GM19468 (cell line): ENCODE measurements around the gene ZNF433.
"Not testable (repeated sequence)": the region's sequence is repeated elsewhere in the genome, so short reads cannot be mapped to it uniquely, and the experiment has no call there.

Experiments
- ATAC-seq: cut with Tn5 transposase; IDR thresholded peaks from one replicate; pipeline ENCODE4 v1.9.1; 2021; ENCODE audit warnings: mild to moderate bottlenecking, moderate library complexity, moderate number of reproducible peaks; ENCODE audit not compliant: unreplicated experiment; ENCODE audit errors: extremely low read depth

The ZNF433 gene

GRCh38 chr19:12035220-12036172 lies at the start of gene ZNF433:
ZNF433 (minus strand) TSS chr19:12035679; CDS start chr19:12035539, 140 bp downstream.
- ATAC-seq: no peak

- ATAC-seq: not testable (repeated sequence)
Measured at GRCh38 chr19:12083336-12083735, 47.9 kb upstream of the ZNF433 start.

GRCh38 chr19:12077375-12077774 lies 41.9 kb upstream of the ZNF433 start:
- ATAC-seq: no peak

- not testable (repeated sequence) for ATAC-seq
Measured at GRCh38 chr19:12076331-12076730, 40.9 kb upstream of the ZNF433 start.

GRCh38 chr19:12075538-12076139 lies 40.2 kb upstream of the ZNF433 start:
- ATAC-seq: no peak

GRCh38 chr19:12064590-12065538 lies 29.4 kb upstream of the ZNF433 start, which contains the start of gene ZNF844:
ZNF844 (plus strand) TSS chr19:12064731; CDS start chr19:12064874, 143 bp downstream.
- peak; percentile 39 for ATAC-seq

- no peak for ATAC-seq
Measured at GRCh38 chr19:12055784-12056183, 20.3 kb upstream of the ZNF433 start.

- peak; percentile 68 for ATAC-seq
Measured at GRCh38 chr19:12052497-12053169, 17.2 kb upstream of the ZNF433 start, which contains the start of gene ZNF878. ZNF878 (minus strand) TSS chr19:12052961; CDS start chr19:12052801, 160 bp downstream.

GRCh38 chr19:12052091-12052496 lies 16.6 kb upstream of the ZNF433 start:
- ATAC-seq: no peak

- no peak for ATAC-seq
Measured at GRCh38 chr19:12047868-12048267, 12.4 kb upstream of the ZNF433 start.

GRCh38 chr19:12043752-12044422 lies 8.4 kb upstream of the ZNF433 start:
- ATAC-seq: no peak

- no peak for ATAC-seq
Measured at GRCh38 chr19:12042893-12043292, 7.4 kb upstream of the ZNF433 start.

- ATAC-seq: no peak
Measured at GRCh38 chr19:12034620-12035019, 859 bp downstream of the ZNF433 start.

GRCh38 chr19:12034198-12034597 lies 1.3 kb downstream of the ZNF433 start:
- ATAC-seq: no peak

- ATAC-seq: no peak
Measured at GRCh38 chr19:12015753-12016116, 19.7 kb downstream of the ZNF433 start.

- no peak for ATAC-seq
Measured at GRCh38 chr19:12015015-12015752, 20.3 kb downstream of the ZNF433 start.

GRCh38 chr19:12000152-12000981 lies 35.1 kb downstream of the ZNF433 start:
- ATAC-seq: no peak
